ENCODE data around the gene TRIM17.

DNA sequence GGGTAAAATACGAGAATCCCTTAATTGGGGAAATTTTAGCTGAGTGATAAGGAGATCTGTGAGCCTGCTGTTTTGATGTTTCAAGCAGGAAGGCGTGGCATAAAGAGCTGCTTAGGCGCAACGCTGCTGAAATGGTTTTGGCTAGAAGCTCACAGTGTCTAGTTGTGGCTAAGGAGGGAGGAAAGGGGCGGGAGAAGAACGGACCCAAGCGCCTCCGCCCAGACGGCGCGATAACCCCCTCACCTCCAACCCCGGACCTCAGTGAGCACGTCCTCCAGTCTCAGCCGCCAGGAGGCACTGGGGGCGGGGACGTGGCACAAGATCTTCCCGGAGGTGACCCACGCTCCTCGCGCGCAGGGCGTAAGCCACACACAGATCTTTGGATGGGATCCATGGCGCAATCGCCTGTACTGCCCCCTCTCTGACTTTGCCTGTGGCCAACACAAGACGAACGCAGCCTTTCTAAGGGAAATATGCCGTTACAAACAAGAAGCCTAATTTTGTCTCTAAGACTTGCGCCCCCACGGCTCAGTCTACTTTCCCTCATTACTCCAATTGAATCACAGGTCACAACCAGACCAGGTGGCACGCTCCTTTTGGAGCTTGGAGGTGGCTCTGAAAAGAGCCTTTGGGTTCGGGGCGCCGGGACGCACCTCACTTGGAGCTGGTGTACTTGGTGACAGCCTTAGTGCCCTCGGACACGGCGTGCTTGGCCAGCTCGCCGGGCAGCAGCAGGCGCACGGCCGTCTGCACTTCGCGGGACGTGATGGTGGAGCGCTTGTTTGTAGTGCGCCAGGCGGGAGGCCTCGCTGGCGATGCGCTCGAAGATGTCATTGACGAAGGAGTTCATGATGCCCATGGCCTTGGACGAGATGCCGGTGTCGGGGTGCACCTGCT lies 47.1 kb upstream of the TRIM17 start:
- TF ChIP-seq EGR1 (IDR thresholded peaks at IDR 0.05) (no peak), USF1 (IDR thresholded peaks at IDR 0.05) (no peak), CREB1 (IDR thresholded peaks at IDR 0.05; ENCODE audit: low read depth) (no peak), FOXM1 (IDR thresholded peaks at IDR 0.05; ENCODE audit: borderline replicate concordance, low read depth) (no peak), MAX (IDR thresholded peaks at IDR 0.05) (no peak), RAD21 (IDR thresholded peaks at IDR 0.05; ENCODE audit: low read depth) (no peak), TEAD4 (IDR thresholded peaks at IDR 0.05) (no peak), YY1 (IDR thresholded peaks at IDR 0.05; ENCODE audit: low read depth) (no peak), EP300 (IDR thresholded peaks at IDR 0.05; ENCODE audit: borderline replicate concordance) (no peak), CEBPB (IDR thresholded peaks at IDR 0.05) (no peak), TAF1 (IDR thresholded peaks at IDR 0.05; ENCODE audit: low read depth) (no peak), NFIC (IDR thresholded peaks at IDR 0.05) (no peak)
- TF ChIP-seq, protein P1, sequence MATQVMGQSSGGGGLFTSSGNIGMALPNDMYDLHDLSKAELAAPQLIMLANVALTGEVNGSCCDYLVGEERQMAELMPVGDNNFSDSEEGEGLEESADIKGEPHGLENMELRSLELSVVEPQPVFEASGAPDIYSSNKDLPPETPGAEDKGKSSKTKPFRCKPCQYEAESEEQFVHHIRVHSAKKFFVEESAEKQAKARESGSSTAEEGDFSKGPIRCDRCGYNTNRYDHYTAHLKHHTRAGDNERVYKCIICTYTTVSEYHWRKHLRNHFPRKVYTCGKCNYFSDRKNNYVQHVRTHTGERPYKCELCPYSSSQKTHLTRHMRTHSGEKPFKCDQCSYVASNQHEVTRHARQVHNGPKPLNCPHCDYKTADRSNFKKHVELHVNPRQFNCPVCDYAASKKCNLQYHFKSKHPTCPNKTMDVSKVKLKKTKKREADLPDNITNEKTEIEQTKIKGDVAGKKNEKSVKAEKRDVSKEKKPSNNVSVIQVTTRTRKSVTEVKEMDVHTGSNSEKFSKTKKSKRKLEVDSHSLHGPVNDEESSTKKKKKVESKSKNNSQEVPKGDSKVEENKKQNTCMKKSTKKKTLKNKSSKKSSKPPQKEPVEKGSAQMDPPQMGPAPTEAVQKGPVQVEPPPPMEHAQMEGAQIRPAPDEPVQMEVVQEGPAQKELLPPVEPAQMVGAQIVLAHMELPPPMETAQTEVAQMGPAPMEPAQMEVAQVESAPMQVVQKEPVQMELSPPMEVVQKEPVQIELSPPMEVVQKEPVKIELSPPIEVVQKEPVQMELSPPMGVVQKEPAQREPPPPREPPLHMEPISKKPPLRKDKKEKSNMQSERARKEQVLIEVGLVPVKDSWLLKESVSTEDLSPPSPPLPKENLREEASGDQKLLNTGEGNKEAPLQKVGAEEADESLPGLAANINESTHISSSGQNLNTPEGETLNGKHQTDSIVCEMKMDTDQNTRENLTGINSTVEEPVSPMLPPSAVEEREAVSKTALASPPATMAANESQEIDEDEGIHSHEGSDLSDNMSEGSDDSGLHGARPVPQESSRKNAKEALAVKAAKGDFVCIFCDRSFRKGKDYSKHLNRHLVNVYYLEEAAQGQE (IDR thresholded peaks at IDR 0.05; ENCODE audit: low read depth): no peak
